ENCODE results near the gene KCTD16.

Gene KCTD16

DNA sequence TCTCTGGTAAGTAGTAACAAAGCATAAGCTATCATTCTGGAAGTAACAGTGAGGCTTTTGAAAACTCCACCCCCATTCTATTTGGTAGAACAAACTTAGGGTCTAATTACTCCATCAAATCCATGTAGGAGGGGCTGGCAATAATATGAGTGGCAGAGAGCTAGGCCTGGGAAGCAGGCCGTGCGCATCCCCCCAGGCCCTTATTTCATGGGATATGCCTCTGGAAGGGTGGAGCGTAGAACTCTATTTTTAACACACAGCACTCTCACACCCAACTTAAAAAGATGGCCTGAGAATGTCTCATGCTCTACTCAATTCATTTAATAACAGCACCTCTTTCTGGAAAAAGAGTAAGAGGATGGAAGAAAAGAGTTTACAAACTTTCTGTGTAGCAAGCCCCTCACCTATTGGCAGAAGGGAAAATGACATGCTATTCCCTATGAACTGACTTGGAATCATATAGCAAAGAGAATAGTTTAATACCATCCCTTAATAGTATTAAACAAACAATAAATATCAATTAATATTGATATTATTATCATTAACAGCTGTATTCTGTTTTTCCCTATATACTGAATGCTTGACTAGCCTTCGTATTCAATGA lies 233.2 kb downstream of the KCTD16 start:
- DNase-seq (ENCODE audit: low read depth in 2 of 2): no peak

DNA sequence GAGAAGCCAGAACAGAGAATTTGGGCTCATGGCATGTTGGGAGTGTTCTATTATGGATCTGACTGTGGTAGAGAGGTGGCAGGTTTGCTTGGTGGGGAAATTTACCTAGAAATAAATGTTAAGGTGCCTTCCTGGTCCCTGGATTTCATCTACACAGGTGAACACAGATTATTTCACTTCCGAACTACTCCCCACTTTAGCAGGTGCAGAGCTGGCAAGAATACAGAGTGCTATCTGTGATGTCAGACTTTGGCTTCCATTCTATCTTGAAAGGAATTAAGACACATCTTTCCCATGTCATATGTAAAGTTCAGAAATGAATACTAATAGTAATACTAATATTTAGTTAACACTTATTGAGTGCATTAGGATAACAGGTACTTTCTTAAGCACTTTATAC lies 234.0 kb downstream of the KCTD16 start:
- no peak for DNase-seq (ENCODE audit: low read depth in 2 of 2)

DNA sequence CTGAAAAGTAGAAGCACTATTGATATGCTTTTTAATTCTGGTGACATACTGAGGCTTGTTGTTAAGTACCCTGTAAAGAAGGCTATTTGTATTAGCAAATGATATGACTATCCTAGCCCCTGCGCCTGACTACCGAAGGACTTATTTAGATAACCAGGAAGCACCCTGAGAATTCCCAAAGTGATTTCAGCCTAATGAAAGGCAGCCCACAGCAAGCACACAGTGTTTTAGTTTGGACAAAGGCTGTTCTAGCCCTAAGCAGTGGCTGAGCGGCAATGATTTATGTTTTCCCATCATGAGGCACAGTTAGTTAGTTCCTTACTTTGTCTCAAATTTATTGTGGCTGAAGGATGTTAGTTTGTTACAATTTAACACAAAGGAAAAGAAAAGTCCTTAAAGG lies 235.3 kb downstream of the KCTD16 start:
- no peak for DNase-seq (ENCODE audit: low read depth in 2 of 2)

DNA sequence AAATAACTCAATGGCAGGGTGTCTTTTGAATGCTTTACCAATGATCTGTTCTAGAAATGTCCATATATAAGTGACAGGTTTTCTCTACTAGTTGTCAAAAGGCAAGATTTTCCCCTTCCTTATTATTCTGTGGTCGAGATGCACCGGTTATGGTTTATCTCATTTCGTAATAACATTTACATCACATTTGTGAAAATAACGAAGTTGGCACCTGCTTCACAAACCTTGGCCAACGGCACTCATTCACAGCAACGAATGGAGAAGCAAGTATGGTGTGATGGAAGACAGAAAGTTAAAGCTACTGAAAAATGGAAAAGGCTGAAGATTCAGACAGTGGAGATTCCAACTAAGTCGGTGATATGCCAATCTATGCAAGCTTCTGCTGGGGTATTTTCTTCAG lies 235.8 kb downstream of the KCTD16 start:
- no peak for DNase-seq (ENCODE audit: low read depth in 2 of 2)

DNA sequence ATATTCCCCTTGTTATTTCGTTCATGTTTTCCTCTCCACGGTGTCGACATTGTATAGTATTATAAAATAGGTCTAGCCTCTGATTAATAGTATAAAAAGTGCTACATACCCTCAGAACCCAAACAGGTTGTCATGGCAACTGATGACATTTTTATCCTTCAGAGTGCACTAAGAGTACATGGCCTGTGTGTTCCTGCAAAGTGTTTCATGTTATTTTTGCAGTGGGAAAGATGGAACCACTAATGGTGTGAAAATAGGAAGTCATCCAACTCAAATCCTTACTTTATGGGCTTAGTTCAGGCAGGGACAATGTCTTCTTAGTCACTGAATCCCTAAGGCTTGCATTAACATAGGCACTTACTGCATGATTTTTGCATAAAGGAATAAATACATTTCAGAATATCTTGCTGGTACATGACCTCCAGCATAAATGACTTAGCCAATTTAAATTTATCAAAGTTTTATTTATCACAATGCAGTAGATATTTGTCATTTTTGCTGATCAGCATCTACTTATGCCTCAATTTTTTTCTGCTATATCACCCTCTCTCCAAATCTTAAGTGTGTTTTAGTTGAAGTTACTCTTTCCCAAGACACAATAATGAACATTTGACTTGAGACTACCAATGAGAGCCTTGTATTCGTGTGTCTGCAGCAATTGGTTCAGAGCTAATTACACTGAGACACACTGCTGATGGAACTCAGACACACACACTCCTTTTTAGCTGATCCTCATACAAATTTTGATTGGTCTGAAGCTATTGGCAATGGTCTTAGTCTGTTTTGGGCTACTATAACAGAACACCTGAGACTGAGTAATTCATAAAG lies 243.7 kb downstream of the KCTD16 start:
- DNase-seq (ENCODE audit: low read depth in 2 of 2): no peak

DNA sequence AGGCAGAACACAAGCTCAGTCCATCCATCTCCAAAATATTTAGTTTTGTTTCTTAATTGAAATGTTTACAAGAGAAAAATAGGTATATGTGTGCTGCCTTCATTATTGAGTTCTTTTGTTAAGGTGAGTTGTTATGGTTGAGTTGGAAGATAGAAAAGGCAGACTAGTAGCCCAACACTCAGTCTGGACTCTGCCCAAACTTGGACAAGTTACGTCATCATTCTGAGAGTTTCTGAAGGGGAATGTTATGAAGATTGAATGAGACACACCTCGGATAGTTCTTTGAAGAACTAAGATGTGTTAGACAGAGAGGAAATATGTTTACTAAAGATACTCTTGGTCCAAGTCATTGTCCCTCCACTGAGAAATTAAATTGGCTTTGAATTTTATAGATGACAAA lies 245.5 kb downstream of the KCTD16 start:
- DNase-seq (ENCODE audit: low read depth in 2 of 2): no peak

DNA sequence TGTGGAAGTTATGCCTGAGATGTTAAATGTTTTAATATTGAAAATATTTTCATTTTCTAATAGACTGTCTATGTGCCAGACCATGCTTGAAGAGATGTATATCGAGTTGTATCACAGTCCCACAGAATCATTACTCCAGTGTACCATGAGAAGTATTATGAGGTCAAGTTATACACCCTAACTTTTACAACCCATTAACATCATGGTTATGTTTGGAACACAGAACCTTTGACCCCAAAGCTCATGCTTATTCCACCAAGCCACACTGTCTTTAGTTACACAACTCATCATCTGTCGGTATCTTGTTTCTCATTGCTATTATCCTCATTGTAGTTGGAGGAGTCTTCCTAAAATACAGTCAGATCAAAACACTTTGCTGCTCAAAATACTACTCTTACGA lies 248.0 kb downstream of the KCTD16 start:
- no peak for DNase-seq (ENCODE audit: low read depth in 2 of 2)

DNA sequence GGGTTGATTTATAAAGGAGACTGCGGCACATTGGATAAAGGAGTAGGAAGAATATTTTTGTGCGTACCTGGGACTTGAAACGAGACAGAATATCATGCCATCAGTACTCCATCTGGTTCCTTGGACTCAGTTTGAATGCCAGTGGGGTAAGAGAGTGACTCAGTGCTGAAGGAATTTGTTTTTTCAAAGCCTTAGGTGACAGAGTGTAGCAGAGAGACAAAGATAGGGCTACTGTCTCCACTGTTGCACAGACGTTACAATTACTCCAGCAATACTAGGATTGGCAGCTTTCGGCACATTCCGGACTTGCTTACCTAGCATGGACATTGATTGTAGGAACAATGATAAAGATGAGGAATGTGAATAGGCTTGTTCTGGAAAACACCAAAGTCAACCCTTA lies 250.7 kb downstream of the KCTD16 start:
- DNase-seq (ENCODE audit: low read depth in 2 of 2): no peak

DNA sequence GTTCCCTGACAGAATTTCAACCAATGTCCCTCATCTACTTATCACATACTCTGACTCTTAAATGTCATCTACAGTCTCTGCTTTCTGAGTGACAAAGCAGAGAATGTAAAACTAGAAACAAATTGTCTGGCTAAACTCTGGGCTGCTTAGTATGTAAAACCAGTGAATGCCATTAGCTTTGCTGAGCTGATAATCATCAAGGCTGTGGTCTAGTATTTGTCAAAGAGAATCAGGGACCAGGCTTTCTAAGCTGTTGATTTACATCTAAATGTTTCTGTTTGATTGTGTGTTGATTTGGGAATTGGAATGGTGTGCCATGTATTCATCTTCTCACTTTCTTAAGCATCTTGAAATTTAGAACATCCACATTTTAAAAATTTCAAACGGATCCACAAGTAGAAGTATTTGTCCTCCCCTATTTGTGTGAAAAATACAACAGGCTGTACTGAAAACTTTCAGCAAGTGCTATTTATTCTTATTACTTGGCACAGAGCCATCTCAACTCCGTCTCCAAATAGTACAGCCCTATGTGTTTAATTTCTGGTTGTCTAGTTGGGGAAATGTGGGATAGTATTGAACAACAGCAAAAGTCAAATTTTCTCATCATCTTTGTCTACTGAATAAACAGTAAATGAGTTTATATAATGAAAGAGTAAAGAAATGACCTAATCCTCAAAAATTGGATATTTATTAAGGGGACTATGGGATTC lies 251.5 kb downstream of the KCTD16 start:
- DNase-seq (ENCODE audit: low read depth in 2 of 2): no peak

DNA sequence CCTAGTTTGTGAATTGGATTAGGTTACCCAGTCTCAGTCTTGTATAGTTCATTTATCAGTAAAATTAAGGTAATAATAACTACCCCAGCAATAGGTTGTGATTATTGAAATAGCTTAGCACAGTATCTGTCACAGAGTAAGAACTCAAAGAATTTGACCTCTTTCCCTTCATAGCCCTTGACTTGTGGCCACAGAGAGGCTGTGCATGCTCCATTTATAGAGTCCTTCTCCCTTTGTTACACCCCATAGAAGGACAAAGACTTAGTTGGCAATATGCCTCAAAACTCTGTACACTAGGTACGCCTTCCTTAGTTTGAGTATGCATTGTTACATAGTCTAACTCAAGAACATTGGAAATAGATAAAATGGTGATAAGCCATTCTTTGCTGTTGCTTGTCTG lies 257.2 kb downstream of the KCTD16 start:
- DNase-seq (ENCODE audit: low read depth in 2 of 2): no peak

DNA sequence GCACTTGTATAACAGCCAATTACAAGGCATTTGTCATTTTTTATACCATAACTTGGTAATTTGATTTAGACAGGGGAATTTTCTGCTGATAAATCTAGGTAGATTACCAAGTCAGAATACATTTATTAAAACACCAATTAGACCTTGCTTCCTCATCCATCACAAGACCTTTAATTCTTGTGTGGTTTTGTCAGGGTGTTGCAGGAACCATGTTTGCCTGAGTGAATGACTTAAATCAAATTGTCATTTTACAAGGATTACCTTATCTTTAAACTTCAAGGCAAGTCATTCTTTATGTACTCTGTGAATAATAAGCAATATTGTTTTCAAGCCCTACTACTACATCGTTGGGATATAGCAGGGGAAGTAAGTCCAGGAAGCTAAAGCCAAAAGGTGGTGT lies 257.7 kb downstream of the KCTD16 start:
- no peak for DNase-seq (ENCODE audit: low read depth in 2 of 2)

DNA sequence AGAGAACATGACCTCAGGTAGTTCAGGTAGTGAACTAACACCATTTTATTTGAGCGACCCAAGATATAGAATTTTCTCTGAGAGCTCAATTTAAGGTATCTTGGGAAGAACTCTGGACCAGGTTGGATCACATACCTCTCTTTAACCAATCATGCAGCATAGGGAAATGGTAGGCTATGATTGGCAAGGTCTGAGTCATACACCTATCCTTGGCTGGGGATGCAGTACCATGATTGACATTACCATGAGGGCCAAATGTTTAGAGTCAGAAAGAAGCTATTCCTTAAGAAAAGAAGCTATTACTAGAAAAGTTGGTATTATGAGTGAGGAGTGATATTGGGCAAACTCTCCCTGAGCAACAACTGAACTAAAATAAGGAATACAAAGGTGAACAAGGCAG lies 258.7 kb downstream of the KCTD16 start:
- no peak for DNase-seq (ENCODE audit: low read depth in 2 of 2)

DNA sequence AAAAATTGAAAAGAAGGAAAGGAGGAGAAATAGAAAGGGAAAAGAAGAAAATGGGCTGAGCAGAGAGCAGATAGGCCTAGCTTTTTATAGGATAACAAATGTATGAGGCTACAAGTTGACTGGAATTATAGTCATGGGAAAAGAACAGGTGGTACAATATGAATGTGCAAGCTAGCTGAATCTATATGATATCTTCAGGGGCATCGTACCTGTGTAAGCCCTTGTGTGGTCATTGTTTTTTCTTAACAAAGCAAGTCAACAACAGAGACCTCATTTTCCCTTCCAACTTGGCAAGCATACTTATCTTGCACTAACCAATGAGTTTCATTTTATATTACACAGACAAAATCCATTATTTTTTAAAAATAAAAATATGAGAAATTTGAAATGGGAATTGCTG lies 259.2 kb downstream of the KCTD16 start:
- no peak for DNase-seq (ENCODE audit: low read depth in 2 of 2)

DNA sequence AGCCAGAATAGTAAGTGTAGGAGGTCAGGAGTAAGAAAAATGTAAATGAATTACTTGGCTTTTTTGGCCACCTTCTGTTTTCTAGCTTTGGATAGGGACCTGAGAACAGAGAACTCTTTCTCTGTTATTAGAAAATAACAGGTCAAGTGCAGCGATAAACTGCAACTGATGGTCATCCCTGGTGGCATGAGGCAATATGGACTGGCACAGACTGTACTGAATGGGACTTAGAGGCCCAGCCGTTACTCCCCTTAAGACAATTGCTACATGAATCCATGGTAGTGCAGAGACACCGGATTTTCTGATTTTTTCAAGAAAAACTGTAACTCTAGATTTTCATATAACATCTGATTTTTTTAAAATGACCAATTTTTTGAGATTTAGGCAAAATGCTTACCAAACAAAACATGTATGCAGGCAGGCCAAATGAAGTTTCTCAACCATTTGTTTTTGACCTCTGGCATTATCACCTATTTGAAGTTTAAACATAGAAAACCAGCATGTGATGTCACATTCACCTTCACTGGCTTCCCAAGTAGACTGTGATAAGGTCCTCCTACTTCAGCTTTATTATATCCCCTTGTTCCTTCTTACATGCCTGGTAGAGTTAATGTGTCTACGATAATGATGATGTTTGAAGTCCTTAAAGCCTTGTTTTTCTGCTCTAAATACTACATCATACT lies 262.6 kb downstream of the KCTD16 start:
- DNase-seq (ENCODE audit: low read depth in 2 of 2): no peak

DNA sequence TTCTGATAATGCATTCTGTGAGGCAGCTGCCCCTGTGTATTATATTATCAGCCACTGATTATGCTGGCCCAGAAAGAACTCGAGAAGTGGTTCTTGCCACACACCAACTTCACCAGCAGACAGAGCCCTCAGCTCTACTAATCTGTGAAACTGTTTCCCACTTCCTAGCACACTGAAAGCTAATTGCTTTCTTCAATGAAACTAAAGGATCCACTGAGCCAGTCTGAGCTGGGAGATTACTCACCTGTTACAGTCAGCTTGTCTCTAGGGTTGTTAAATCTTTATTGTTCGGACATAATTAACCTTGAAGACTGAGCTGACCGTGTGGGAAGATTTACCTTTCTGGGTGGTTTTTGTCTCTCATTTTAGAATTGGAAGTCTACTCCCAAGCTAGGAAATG lies 263.2 kb downstream of the KCTD16 start:
- no peak for DNase-seq (ENCODE audit: low read depth in 2 of 2)

DNA sequence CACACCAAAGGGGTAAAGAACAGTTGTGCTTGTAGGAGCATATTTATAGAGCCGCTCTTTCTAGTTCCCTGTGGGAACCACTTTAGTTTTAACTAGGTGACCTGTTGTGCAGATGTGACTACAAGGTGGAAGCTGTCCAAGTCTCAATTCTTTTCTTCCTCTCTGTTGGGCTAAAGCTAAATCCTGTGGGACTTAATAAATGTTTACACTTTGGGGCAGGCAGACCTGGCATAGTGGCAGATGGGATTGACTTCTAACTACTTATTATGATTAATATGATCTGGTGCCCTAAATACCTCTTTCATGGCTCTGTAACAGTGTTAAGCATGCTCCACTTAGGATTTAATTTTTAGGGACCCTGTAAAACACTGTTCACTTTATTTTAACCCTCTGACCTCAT lies 265.3 kb downstream of the KCTD16 start:
- no peak for DNase-seq (ENCODE audit: low read depth in 2 of 2)

DNA sequence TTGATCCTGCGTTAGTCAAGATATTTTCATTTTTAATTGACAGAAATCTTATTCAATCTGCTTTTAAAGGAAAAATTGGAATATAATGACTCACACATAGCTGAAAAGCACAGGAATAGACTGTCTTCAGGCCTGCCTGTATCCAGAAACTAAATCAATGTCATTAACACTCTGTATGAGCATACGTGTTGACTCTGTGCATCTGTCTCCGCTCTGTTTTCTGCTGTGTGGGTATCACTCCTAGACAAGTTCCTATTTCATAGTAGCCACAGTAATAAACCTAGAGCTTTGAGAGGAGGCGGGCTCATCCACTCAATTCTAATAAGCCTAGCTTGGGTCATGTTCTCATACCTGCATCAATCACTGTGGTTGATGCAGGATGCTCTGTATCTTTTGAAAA lies 267.6 kb downstream of the KCTD16 start:
- DNase-seq (ENCODE audit: low read depth in 2 of 2): no peak

DNA sequence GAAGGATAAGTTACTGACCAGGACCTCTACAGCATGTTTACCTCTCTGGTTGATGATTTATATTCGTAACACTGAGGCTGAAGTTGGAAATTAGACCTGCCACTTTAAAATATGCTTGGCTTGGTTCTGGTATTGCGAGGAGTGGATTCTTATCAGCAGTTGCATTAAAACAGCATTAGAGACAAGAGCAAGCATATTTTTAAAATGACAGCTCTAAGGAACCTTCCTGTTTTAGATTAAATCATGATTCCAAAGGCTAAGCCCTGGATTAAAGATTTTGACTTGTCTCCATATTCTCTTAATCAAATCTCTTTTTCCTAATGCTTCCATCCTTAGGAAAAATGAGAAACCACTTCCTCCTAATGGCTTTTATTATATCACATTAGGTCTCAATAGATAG lies 277.8 kb downstream of the KCTD16 start:
- no peak for DNase-seq (ENCODE audit: low read depth in 2 of 2)

DNA sequence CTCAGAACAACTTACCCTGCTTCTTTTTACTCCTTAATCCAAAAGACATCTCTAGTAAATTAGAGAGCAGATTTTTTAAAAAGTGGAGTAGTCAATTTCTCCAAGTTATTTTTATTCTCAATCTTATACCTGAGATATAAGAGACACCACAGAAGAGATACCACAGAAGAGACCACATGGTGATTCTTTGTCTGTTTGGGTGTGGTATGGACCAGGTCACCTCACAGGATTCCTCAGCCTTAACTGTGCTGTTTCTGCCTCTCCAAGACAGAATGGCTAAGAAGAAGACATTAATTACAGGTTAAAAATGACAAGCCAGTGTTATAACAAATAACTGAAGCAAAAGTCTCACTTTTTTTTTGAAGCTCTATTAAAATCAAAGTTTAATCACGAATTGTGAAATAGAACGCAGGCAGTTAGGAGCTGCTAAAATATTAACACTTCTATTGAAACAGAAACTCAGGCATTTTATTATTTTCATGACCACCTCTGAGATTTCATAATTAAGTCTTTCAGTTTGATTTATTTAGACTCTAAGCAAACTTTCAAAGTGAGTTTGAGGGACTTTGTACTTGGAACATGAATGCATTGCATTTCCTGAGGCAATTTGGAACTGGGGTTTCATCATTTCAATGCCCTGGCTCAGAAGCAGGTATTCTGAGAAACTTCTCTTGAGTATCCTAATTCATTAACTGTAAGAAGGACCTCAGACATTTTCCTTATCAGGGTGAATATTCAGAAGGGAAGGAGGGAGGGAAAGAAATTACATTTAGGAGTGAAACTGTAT lies 280.7 kb downstream of the KCTD16 start:
- no peak for DNase-seq (ENCODE audit: low read depth in 2 of 2)

DNA sequence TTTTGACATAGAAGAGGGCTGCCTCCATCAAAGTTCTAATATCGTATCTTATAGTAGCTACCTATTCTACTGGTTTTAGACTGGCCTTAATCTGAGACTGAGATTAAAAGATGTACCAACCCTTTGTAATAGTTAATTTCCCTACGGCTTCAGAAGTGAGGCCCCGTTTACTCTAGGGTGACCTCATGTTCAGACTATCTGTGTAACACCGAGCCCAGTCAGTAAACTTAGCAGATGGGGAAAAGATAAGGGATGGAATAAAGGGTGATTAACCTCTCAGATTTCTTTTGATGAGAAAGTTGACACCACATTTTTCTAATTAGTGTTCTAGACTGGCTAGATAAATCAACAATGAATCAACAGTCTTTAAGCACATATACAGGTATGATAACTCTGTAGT lies 283.1 kb downstream of the KCTD16 start:
- no peak for DNase-seq (ENCODE audit: low read depth in 2 of 2)

DNA sequence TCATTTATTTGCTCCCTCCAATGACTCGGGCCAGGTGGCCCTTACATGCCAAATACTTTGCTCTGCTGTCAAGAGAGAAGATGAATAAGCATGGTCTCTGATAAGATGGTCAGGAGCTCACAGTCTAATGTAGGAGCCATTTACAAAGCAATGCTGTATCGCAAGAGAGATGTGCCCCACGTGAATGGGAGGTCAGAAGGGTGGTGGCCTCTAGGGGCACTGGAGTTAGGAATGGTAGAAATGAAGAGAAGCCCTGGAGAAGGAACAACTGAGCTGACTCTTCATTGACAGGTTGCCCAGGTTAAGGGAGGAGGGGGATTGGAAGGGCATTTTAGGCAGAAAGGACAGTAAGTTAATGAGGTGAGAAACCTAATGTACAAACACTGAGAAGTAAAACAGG lies 286.5 kb downstream of the KCTD16 start:
- DNase-seq (ENCODE audit: low read depth in 2 of 2): no peak

DNA sequence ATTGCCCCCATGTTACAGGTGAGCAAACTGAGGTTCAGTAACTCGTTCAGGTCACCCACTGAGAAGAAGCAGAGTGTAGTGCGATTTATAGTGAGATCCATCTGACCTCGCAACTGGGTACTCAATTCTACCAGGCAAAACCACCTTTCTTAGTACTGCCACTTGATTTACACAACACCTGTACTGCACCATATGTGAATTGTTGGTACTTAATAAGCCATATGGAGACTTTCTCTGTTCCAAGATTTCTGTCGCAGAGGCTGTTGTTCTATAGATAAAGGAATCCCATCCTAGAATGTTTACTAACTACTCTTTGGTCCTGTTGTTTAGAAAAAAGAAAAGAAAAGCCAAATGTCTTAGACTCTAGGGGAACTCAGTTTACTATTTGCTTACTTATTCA lies 287.5 kb downstream of the KCTD16 start:
- DNase-seq (ENCODE audit: low read depth in 2 of 2): no peak

Data from stimulated activated CD8-positive, alpha-beta memory T cell treated with anti-CD3 and anti-CD28 coated beads, Interleukin-7, amount 100 ng/mL, for 4 hours (primary cell).